Upper lobe of left lung (tissue), 4 donors: ENCODE measurements around the gene FARP1.

ENCODE experiments used
- CTCF ChIP-seq, 6 experiments: fragments of 450-650 bp in 4 of 6; fragments of 200-600 bp in 2 of 6; sonication (generic) in 2 of 6; IDR thresholded peaks; one replicate each; pipeline ENCODE4 v1.5.1; 2016 to 2019; ENCODE audit warnings: antibody characterized with exemption in 6 of 6
- EP300 ChIP-seq, 4 donors: sonication (generic); formaldehyde crosslinking; IDR thresholded peaks; one replicate each; pipeline ENCODE4 v1.5.1; 2017; ENCODE audit warnings: antibody characterized with exemption in 4 of 4, control low read depth in 2 of 4
- POLR2A ChIP-seq, 4 donors: fragments of 450-650 bp; IDR thresholded peaks; one replicate each; pipeline ENCODE4 v1.5.1; 2016 to 2017; ENCODE audit warnings: antibody characterized with exemption in 4 of 4, mild to moderate bottlenecking in 2 of 4
- POLR2AphosphoS5 ChIP-seq, 2 donors: sonication (generic); formaldehyde crosslinking; IDR thresholded peaks; one replicate each; pipeline ENCODE4 v1.5.1; 2017; ENCODE audit warnings: antibody characterized with exemption in 2 of 2

- TF ChIP-seq POLR2AphosphoS5 (IDR thresholded peaks at IDR 0.05), result no peak
- no peak for TF ChIP-seq CTCF (IDR thresholded peaks at IDR 0.05)
- TF ChIP-seq POLR2A (IDR thresholded peaks at IDR 0.05), result no peak
- TF ChIP-seq EP300 (IDR thresholded peaks at IDR 0.05), result no peak
Measured at GRCh38 chr13:98405690-98406344, 262.9 kb downstream of the FARP1 start.
